Neural cell (in vitro differentiated cells): ENCODE results near the gene GPN1.

ENCODE experiments used
- POLR2AphosphoS5 ChIP-seq: IDR thresholded peaks from 2 replicates; pipeline ENCODE4 v1.6.1; 2012
- TF ChIP-seq, protein P1 (sequence below): fragments of 450-650 bp; IDR thresholded peaks from 2 replicates; pipeline ENCODE4 v1.5.1; 2014; ENCODE audit warnings: antibody characterized with exemption, mild to moderate bottlenecking, moderate library complexity; ENCODE audit not compliant: poor library complexity, severe bottlenecking

DNA sequence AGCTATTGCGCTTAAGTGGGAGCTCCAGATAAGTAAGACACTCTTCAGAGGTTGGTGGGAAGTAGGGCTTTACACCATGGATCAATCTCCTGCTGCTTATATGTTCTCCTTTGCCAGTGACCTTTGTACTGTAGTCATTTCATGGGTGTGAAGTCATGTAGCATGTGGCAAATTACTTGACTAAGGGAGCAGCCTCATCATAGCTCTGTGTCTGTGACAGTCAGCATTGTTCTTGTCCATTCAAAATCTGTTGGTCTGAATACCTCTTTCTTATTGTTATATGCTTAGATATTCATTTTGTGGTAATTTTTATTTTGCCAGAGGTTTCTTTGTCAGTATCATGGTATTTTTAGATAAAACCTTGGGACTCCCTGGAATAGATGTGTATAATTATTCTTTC is 53.0 kb downstream of the GPN1 start:
- TF ChIP-seq, protein P1, sequence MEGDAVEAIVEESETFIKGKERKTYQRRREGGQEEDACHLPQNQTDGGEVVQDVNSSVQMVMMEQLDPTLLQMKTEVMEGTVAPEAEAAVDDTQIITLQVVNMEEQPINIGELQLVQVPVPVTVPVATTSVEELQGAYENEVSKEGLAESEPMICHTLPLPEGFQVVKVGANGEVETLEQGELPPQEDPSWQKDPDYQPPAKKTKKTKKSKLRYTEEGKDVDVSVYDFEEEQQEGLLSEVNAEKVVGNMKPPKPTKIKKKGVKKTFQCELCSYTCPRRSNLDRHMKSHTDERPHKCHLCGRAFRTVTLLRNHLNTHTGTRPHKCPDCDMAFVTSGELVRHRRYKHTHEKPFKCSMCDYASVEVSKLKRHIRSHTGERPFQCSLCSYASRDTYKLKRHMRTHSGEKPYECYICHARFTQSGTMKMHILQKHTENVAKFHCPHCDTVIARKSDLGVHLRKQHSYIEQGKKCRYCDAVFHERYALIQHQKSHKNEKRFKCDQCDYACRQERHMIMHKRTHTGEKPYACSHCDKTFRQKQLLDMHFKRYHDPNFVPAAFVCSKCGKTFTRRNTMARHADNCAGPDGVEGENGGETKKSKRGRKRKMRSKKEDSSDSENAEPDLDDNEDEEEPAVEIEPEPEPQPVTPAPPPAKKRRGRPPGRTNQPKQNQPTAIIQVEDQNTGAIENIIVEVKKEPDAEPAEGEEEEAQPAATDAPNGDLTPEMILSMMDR = no peak
- TF ChIP-seq POLR2AphosphoS5 = no peak
